Loucy (cell line): ENCODE measurements around the gene MCC.

ENCODE experiments used
- H2AFZ ChIP-seq: fragments of 200-600 bp; sonication (generic); 2 replicates; pipeline ENCODE4 v1.6.0; 2016; ENCODE audit warnings: antibody characterized with exemption, mild to moderate bottlenecking, low read length, moderate library complexity
- H3F3A ChIP-seq: fragments of 200-600 bp; 2 replicates; pipeline ENCODE4 v1.6.0; 2016; ENCODE audit warnings: antibody characterized with exemption, low read depth, mild to moderate bottlenecking
- H3K27me3 ChIP-seq: fragments of 200-600 bp; sonication (generic); 2 replicates; pipeline ENCODE4 v1.6.1; 2014; ENCODE audit warnings: low read length, mild to moderate bottlenecking; ENCODE audit not compliant: insufficient read depth, poor library complexity, severe bottlenecking
- H3K36me3 ChIP-seq: fragments of 200-600 bp; sonication (generic); 2 replicates; pipeline ENCODE4 v1.6.1; 2016; ENCODE audit warnings: low read length; ENCODE audit not compliant: insufficient read depth
- H3K4me1 ChIP-seq: fragments of 200-600 bp; sonication (generic); 2 replicates; pipeline ENCODE4 v1.5.1; 2014; ENCODE audit warnings: low read length, mild to moderate bottlenecking; ENCODE audit not compliant: insufficient read depth, poor library complexity, severe bottlenecking
- H3K4me2 ChIP-seq: fragments of 200-600 bp; sonication (generic); 2 replicates; pipeline ENCODE4 v1.6.0; 2014; ENCODE audit warnings: antibody characterized with exemption, low read length, low read depth, mild to moderate bottlenecking; ENCODE audit not compliant: poor library complexity, severe bottlenecking
- H3K4me3 ChIP-seq: fragments of 200-600 bp; sonication (generic); 2 replicates; pipeline ENCODE4 v1.5.1; 2014; ENCODE audit warnings: low read length, mild to moderate bottlenecking, mixed read lengths; ENCODE audit not compliant: poor library complexity, severe bottlenecking
- H3K79me2 ChIP-seq: fragments of 200-600 bp; sonication (generic); 2 replicates; pipeline ENCODE4 v1.6.1; 2014; ENCODE audit warnings: low read length; ENCODE audit not compliant: insufficient read depth
- H3K9ac ChIP-seq: fragments of 200-600 bp; sonication (generic); 2 replicates; pipeline ENCODE4 v1.6.0; 2014; ENCODE audit warnings: mild to moderate bottlenecking, low read depth, low read length, moderate library complexity; ENCODE audit not compliant: poor library complexity, severe bottlenecking
- H3K9me2 ChIP-seq: fragments of 200-600 bp; sonication (generic); replicated peaks from 2 replicates; pipeline ENCODE4 v1.6.1; 2016; ENCODE audit warnings: low read depth, low read length, mixed read lengths
- H3K9me3 ChIP-seq: fragments of 200-600 bp; sonication (generic); 2 replicates; pipeline ENCODE4 v1.6.1; 2014; ENCODE audit warnings: mild to moderate bottlenecking, antibody characterized with exemption, low read length, low read depth; ENCODE audit not compliant: insufficient read depth
- H4K20me1 ChIP-seq: fragments of 200-600 bp; sonication (generic); 2 replicates; pipeline ENCODE4 v1.6.0; 2014; ENCODE audit warnings: antibody characterized with exemption, low read length, mild to moderate bottlenecking; ENCODE audit not compliant: insufficient read depth, poor library complexity, severe bottlenecking
- EZH2phosphoT487 ChIP-seq: fragments of 200-600 bp; IDR thresholded peaks from 2 replicates; pipeline ENCODE4 v1.6.1; 2018; ENCODE audit warnings: antibody characterized with exemption, mild to moderate bottlenecking, moderate library complexity, borderline replicate concordance
- TF ChIP-seq, protein P1 (sequence below): fragments of 200-600 bp; sonication (generic); conservative IDR thresholded peaks from 2 replicates; pipeline ENCODE4 v1.5.1; 2014; ENCODE audit warnings: mild to moderate bottlenecking, antibody characterized with exemption, low read length

The MCC gene

GRCh38 chr5:113036826-113037225, 451.4 kb downstream of the MCC start:
- Histone ChIP-seq H3K9me2 (no peaks in the 10 kb centered on the region), H3K27me3 (no peaks in the 10 kb centered on the region), H3K4me2 (no peak overlapping the region), H3K36me3 (0 out of 2 replicates have a peak, but pooled peaks cover 3% of the 10 kb centered on the region), H3K9ac (no peak overlapping the region), H3K9me3 (no peaks in the 10 kb centered on the region), H3K4me1 (no peaks in the 10 kb centered on the region), H2AFZ (no peak overlapping the region), H3K79me2 (no peaks in the 10 kb centered on the region), H3F3A (no peaks in the 10 kb centered on the region), H3K4me3 (no peak overlapping the region), H4K20me1 (no peaks in the 10 kb centered on the region)
- TF ChIP-seq, protein P1, sequence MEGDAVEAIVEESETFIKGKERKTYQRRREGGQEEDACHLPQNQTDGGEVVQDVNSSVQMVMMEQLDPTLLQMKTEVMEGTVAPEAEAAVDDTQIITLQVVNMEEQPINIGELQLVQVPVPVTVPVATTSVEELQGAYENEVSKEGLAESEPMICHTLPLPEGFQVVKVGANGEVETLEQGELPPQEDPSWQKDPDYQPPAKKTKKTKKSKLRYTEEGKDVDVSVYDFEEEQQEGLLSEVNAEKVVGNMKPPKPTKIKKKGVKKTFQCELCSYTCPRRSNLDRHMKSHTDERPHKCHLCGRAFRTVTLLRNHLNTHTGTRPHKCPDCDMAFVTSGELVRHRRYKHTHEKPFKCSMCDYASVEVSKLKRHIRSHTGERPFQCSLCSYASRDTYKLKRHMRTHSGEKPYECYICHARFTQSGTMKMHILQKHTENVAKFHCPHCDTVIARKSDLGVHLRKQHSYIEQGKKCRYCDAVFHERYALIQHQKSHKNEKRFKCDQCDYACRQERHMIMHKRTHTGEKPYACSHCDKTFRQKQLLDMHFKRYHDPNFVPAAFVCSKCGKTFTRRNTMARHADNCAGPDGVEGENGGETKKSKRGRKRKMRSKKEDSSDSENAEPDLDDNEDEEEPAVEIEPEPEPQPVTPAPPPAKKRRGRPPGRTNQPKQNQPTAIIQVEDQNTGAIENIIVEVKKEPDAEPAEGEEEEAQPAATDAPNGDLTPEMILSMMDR = no peak

DNA sequence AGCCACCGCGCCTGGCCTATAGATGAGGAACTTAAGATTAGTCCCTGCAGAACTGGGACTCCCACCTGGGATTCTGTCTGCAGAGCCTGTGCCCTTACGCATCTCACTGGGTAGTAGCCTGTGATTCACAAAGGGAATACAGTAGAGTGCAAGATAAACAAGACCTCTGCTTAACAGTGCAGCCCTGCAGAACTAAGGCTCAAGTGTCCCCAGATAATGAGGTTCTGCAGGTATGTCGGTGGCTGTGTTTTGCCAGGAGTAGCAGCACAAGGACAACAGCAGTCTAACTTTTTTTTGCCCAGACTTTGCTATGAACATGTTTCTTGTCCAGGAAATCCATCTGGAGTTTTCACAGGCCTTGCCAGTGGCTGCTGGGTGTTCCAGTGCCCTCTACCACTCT, 451.9 kb downstream of the MCC start:
- Histone ChIP-seq H3K4me1 (no peaks in the 10 kb centered on the region), H3K9ac (no peak overlapping the region), H4K20me1 (no peaks in the 10 kb centered on the region), H3K79me2 (no peaks in the 10 kb centered on the region), H3K36me3 (0 out of 2 replicates have a peak, but pooled peaks cover 3% of the 10 kb centered on the region), H3K9me2 (no peaks in the 10 kb centered on the region), H3K9me3 (no peaks in the 10 kb centered on the region), H3F3A (no peaks in the 10 kb centered on the region), H3K27me3 (no peaks in the 10 kb centered on the region), H2AFZ (no peak overlapping the region), H3K4me3 (no peak overlapping the region), H3K4me2 (no peak overlapping the region)
- TF ChIP-seq, protein P1 = no peak
- no peak for TF ChIP-seq EZH2phosphoT487

- TF ChIP-seq, protein P1 = no peak
- no peak for TF ChIP-seq EZH2phosphoT487
- H3K9me2 ChIP-seq = no peaks in the 10 kb centered on the region
- no peak overlapping the region for H2AFZ ChIP-seq
- H3K4me3 ChIP-seq = no peak overlapping the region
- no peaks in the 10 kb centered on the region for H4K20me1 ChIP-seq
- no peaks in the 10 kb centered on the region for H3K79me2 ChIP-seq
- H3K4me2 ChIP-seq = no peak overlapping the region
- no peaks in the 10 kb centered on the region for H3K27me3 ChIP-seq
- no peaks in the 10 kb centered on the region for H3K36me3 ChIP-seq
- H3K4me1 ChIP-seq = no peaks in the 10 kb centered on the region
- H3K9me3 ChIP-seq = no peaks in the 10 kb centered on the region
- H3F3A ChIP-seq = no peaks in the 10 kb centered on the region
- H3K9ac ChIP-seq = no peak overlapping the region
Observed at GRCh38 chr5:113035096-113035495, 453.2 kb downstream of the MCC start.
